LNCAP (cell line): ENCODE measurements around the gene AKR1E2.

Experiments
- CTCF ChIP-seq: fragments of 450-650 bp; IDR thresholded peaks from 2 replicates; pipeline ENCODE4 v1.5.1; 2017; ENCODE audit warnings: mild to moderate bottlenecking

The AKR1E2 gene

DNA sequence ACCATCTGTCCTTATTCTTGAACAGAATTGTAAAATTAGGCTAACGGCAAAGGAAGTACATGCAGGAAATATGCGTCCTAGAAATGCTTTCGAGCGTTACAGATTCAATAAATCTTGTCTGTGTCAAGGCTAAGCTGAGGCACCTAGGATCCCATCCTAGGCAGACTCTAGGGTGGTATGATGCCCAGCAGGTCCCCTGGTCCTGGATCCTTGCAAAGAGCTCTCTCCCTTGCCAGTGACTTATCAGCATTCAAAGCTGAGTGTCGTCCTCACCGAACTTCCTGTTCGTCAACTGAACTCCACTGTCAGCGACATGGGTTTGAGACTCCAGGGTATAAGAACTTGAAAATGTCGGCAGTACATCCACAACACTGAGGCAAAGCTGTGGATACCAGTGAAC is 61.5 kb downstream of the AKR1E2 start:
- no peak for TF ChIP-seq CTCF

DNA sequence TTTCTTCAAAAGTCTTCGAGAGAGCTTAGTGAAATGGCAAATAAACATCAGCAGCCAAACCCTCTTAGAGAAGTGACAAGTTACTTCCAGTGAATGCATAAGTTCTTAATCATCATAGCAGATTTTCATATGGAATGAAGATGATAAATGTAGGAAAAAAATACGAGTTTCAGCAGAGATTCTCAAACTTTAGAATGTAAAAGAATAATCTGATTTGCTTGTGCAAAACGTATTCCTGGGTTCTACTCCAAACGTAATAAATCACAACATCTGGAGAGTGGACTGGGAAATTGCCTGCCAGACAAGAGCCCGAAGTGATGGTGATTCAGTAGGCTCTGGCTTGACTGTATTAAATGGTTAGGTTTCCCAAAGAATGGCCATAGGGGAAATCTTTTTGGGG is 62.2 kb downstream of the AKR1E2 start:
- no peak for TF ChIP-seq CTCF

DNA sequence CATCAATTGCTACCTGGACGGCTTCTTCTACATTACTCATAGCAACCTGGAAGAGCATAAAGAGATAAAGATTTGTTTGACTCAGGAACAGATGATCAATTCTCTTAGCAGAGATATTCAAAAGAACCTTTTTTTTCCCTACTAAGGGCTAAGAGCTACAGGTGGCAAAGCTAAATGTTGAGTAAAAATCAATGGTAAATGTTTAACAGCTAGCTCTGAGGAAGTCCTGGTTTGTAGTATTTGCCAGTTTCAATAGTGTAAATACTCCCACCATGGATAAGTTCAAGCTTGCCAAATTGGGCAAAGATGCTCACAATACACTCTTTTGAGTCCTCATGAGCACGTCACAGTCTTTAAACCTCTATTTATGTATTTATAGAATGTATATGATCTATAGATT is 64.0 kb downstream of the AKR1E2 start:
- no peak for TF ChIP-seq CTCF

DNA sequence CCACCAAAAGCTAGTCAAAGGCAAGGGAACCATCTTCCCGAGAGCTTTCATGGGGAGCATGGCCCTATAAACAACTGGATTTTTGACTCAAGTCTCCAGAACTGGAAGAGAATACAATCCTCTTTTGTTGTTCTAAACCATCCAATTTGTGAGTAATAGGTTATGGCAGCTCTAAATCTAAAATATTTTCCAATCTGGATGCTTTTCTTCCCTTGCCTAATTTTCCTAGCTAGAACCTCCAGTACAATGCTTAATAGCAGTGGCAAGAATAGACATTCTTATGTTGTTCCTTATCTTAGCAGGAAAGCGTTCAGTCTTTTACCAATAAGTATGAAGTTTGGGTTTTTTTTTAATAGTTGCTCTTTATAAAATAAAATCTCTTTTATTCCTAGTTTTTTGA is 66.7 kb downstream of the AKR1E2 start:
- no peak for TF ChIP-seq CTCF

DNA sequence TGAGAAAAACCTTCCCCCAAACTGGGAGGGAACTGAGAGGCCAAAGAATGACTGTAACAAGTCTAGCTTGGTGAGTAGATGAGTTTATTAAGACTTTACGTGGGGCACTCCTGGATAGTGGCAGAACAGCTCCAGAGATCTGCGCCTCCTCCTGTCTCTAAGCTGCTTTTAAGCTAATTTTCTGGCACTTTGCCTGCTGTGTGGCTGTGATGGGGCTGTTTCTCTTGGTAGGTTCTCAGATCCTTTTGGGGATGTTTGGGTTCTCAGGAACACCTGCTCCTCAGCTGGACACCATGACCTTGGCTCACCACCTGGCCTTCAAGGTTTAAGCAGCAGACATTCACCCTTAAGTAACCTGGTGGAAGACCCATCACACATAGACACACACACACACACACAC is 68.3 kb downstream of the AKR1E2 start:
- TF ChIP-seq CTCF, result no peak
